Dermis lymphatic vessel endothelial cell (primary cell): ENCODE measurements around the gene MGST1. TPM values are rescaled to one million over a fixed set of nuclear protein-coding genes. Genes with fewer than 3 reads are reported as not detected.

Experiments
- total RNA-seq: library from RNA; depleted of rRNA; stranded (reverse); fragments of >200 nt; gene quantifications from 2 replicates; pipeline ENCODE4 v1.2.1, GENCODE V29; 2014

Gene MGST1
- 7.2 and 8.3 TPM in 2 replicates for total RNA-seq

GRCh38 chr12:16347391-16348298, at the start of gene MGST1:
Gene MGST1 (plus strand): TSS chr12:16347645. CDS start chr12:16354253, 6,608 bp downstream.

Other genes with a start within 250 kb of the MGST1 start
- not detected in 2 replicates for gene SLC15A5, start 70.0 kb upstream of the MGST1 start, total RNA-seq